SK-N-SH treated with all-trans-retinoic acid at 6 μM for 48 hours (cell line): ENCODE data around the gene TNFRSF1B.

Experiments used
- ATAC-seq: fragments of 200-7000 bp; cut with Tn5 transposase; 3 replicates; pipeline ENCODE4 v1.9.1; 2020; ENCODE audit warnings: mild to moderate bottlenecking, moderate library complexity
- CREB5 ChIP-seq: fragments of 250-450 bp; sonication (Bioruptor Pico); IDR thresholded peaks from 2 replicates; pipeline ENCODE4 v1.5.1; 2020; ENCODE audit warnings: low read depth, mild to moderate bottlenecking, moderate library complexity
- CSDC2 ChIP-seq: fragments of 250-450 bp; sonication (Bioruptor Pico); IDR thresholded peaks from 2 replicates; pipeline ENCODE4 v1.5.0; 2020; ENCODE audit warnings: mild to moderate bottlenecking, moderate library complexity
- CSRNP3 ChIP-seq: fragments of 250-450 bp; sonication (Bioruptor Pico); IDR thresholded peaks from 2 replicates; pipeline ENCODE4 v1.5.1; 2021; ENCODE audit warnings: mild to moderate bottlenecking, moderate library complexity
- ESRRG ChIP-seq: fragments of 250-450 bp; sonication (Bioruptor Pico); IDR thresholded peaks from 2 replicates; pipeline ENCODE4 v1.6.1; 2021; ENCODE audit warnings: mild to moderate bottlenecking
- GLIS3 ChIP-seq: fragments of 250-450 bp; sonication (Bioruptor Pico); IDR thresholded peaks from 2 replicates; pipeline ENCODE4 v1.5.0; 2020; ENCODE audit warnings: mild to moderate bottlenecking, moderate library complexity
- ISL1 ChIP-seq: fragments of 250-450 bp; sonication (Bioruptor Pico); IDR thresholded peaks from 2 replicates; pipeline ENCODE4 v2.1.2; 2022; ENCODE audit warnings: mild to moderate bottlenecking, moderate library complexity
- PATZ1 ChIP-seq: fragments of 250-450 bp; sonication (Bioruptor Pico); IDR thresholded peaks from 2 replicates; pipeline ENCODE4 v1.8.0; 2020; ENCODE audit warnings: mild to moderate bottlenecking, moderate library complexity, borderline replicate concordance
- POU6F1 ChIP-seq: fragments of 250-450 bp; sonication (Bioruptor Pico); IDR thresholded peaks from 2 replicates; pipeline ENCODE4 v1.8.0; 2021; ENCODE audit warnings: low read depth, mild to moderate bottlenecking, moderate library complexity, borderline replicate concordance
- PPARA ChIP-seq: fragments of 250-450 bp; sonication (Bioruptor Pico); IDR thresholded peaks from 2 replicates; pipeline ENCODE4 v1.5.0; 2020; ENCODE audit warnings: mild to moderate bottlenecking, borderline replicate concordance
- RARB ChIP-seq: fragments of 250-450 bp; sonication (Bioruptor Pico); IDR thresholded peaks from 2 replicates; pipeline ENCODE4 v1.8.0; 2021; ENCODE audit warnings: mild to moderate bottlenecking, moderate library complexity
- SNAI2 ChIP-seq: fragments of 250-450 bp; sonication (Bioruptor Pico); IDR thresholded peaks from 2 replicates; pipeline ENCODE4 v1.5.0; 2020; ENCODE audit warnings: mild to moderate bottlenecking, moderate library complexity
- TOX ChIP-seq: fragments of 250-450 bp; sonication (Bioruptor Pico); IDR thresholded peaks from 2 replicates; pipeline ENCODE4 v1.8.0; 2021; ENCODE audit warnings: mild to moderate bottlenecking, moderate library complexity, borderline replicate concordance
- TSHZ2 ChIP-seq: fragments of 250-450 bp; sonication (Bioruptor Pico); IDR thresholded peaks from 2 replicates; pipeline ENCODE4 v1.5.0; 2020; ENCODE audit warnings: mild to moderate bottlenecking, moderate library complexity
- ZC3H10 ChIP-seq: fragments of 250-450 bp; sonication (Bioruptor Pico); IDR thresholded peaks from 2 replicates; pipeline ENCODE4 v1.5.1; 2021; ENCODE audit warnings: mild to moderate bottlenecking, moderate library complexity
- ZFP3 ChIP-seq: fragments of 250-450 bp; sonication (Bioruptor Pico); IDR thresholded peaks from 2 replicates; pipeline ENCODE4 v1.5.0; 2020; ENCODE audit warnings: mild to moderate bottlenecking, moderate library complexity
- ZFP30 ChIP-seq: fragments of 450-650 bp; formaldehyde crosslinking; IDR thresholded peaks from 2 replicates; pipeline ENCODE4 v1.5.0; 2022; ENCODE audit warnings: mild to moderate bottlenecking, moderate library complexity
- ZNF70 ChIP-seq: fragments of 450-650 bp; formaldehyde crosslinking; IDR thresholded peaks from 2 replicates; pipeline ENCODE4 v1.5.0; 2020; ENCODE audit warnings: mild to moderate bottlenecking, moderate library complexity

TNFRSF1B gene

GRCh38 chr1:12177156-12177998, 10.6 kb downstream of the TNFRSF1B start:
- ATAC-seq, result no peak
- TF ChIP-seq ZFP30 (CRISPR knock-in tag) (no peak), TSHZ2 (CRISPR knock-in tag) (no peak), PPARA (CRISPR knock-in tag) (no peak), ZNF70 (CRISPR knock-in tag) (no peak), CREB5 (CRISPR knock-in tag) (no peak), TOX (no peak), ZC3H10 (CRISPR knock-in tag) (no peak), CSRNP3 (no peak), ZFP3 (CRISPR knock-in tag) (no peak; the same call in 1 of the 2 replicates), GLIS3 (CRISPR knock-in tag) (no peak), POU6F1 (CRISPR knock-in tag) (no peak), SNAI2 (CRISPR knock-in tag) (no peak), ESRRG (CRISPR knock-in tag) (no peak), ISL1 (no peak), RARB (CRISPR knock-in tag) (no peak), CSDC2 (CRISPR knock-in tag) (no peak)

- TF ChIP-seq SNAI2 (CRISPR knock-in tag) (no peak), ZFP3 (CRISPR knock-in tag) (peak; percentile 82; the same call in 1 of the 2 replicates), GLIS3 (CRISPR knock-in tag) (no peak), TSHZ2 (CRISPR knock-in tag) (no peak), TOX (no peak), RARB (CRISPR knock-in tag) (no peak), PATZ1 (CRISPR knock-in tag) (no peak), ZFP30 (CRISPR knock-in tag) (no peak)
- ATAC-seq, result peak; percentile 67
Measured at GRCh38 chr1:12177999-12178441, 11.2 kb downstream of the TNFRSF1B start.
